Endodermal cell (in vitro differentiated cells): ENCODE data around the gene CYP51A1. TPM values are rescaled to one million over a fixed set of nuclear protein-coding genes. Genes with fewer than 3 reads are reported as not detected.
"Not testable (repeated sequence)": the region's sequence is repeated elsewhere in the genome, so short reads cannot be mapped to it uniquely, and the experiment has no call there.

ENCODE experiments used
- DNase-seq: peaks from one replicate; pipeline ENCODE4 v3.0.0-alpha.2; 2017
- H3K27ac ChIP-seq: 2 replicates; pipeline ENCODE4 v1.5.1; 2013; ENCODE audit warnings: mild to moderate bottlenecking, low read depth, low read length, moderate library complexity
- H3K27me3 ChIP-seq: 2 replicates; pipeline ENCODE4 v1.6.1; 2013; ENCODE audit warnings: mild to moderate bottlenecking, low read length, moderate library complexity; ENCODE audit not compliant: insufficient read depth, control insufficient read depth, poor library complexity, severe bottlenecking
- H3K36me3 ChIP-seq: 2 replicates; pipeline ENCODE4 v1.7.0; 2013; ENCODE audit warnings: mild to moderate bottlenecking, low read length, moderate library complexity; ENCODE audit not compliant: control insufficient read depth, insufficient read depth
- H3K4me1 ChIP-seq: one replicate; pipeline ENCODE4 v1.7.0; 2013; ENCODE audit warnings: low read length; ENCODE audit not compliant: control insufficient read depth, insufficient read depth
- H3K4me3 ChIP-seq: 2 replicates; pipeline ENCODE4 v1.5.1; 2013; ENCODE audit warnings: mild to moderate bottlenecking, low read length, moderate library complexity
- H3K9ac ChIP-seq: 2 replicates; pipeline ENCODE4 v1.6.1; 2013; ENCODE audit warnings: mild to moderate bottlenecking, low read length, moderate library complexity; ENCODE audit not compliant: poor library complexity, severe bottlenecking; ENCODE audit errors: extremely low read depth
- H3K9me3 ChIP-seq: 2 replicates; pipeline ENCODE4 v1.6.1; 2013; ENCODE audit warnings: mild to moderate bottlenecking, low read length, moderate library complexity; ENCODE audit not compliant: control insufficient read depth
- H3K27ac Mint-ChIP-seq: 2 replicates; pipeline ENCODE4 v1.8.0; 2020; ENCODE audit warnings: mixed read lengths
- H3K27me3 Mint-ChIP-seq: 2 replicates; pipeline ENCODE4 v1.8.0; 2021; ENCODE audit warnings: mild to moderate bottlenecking, mixed read lengths; ENCODE audit not compliant: insufficient read depth
- H3K36me3 Mint-ChIP-seq: 2 replicates; pipeline ENCODE4 v1.8.0; 2020; ENCODE audit warnings: low read depth, mixed read lengths
- H3K4me1 Mint-ChIP-seq: 2 replicates; pipeline ENCODE4 v1.8.0; 2020; ENCODE audit warnings: mixed read lengths
- H3K4me3 Mint-ChIP-seq: 2 replicates; pipeline ENCODE4 v1.8.0; 2020; ENCODE audit warnings: mild to moderate bottlenecking, moderate library complexity, mixed read lengths
- H3K9me3 Mint-ChIP-seq: 2 replicates; pipeline ENCODE4 v1.8.0; 2020; ENCODE audit warnings: mild to moderate bottlenecking, mixed read lengths
- CTCF ChIP-seq: fragments of 200-600 bp; sonication (generic); conservative IDR thresholded peaks from 2 replicates; pipeline ENCODE4 v1.5.0; 2021; ENCODE audit warnings: antibody characterized with exemption, mild to moderate bottlenecking
- WGBS, 2 experiments: methylation state at CpG; one replicate each; pipeline versions ENCODE4 v1.1.5 to v1.1.7; 2013; ENCODE audit warnings: missing lambda C conversion rate in 2 of 2, mixed read lengths in 1 of 2; ENCODE audit not compliant: insufficient coverage in 1 of 2, insufficient read length in 1 of 2; 5-methylcytosine and 5-hydroxymethylcytosine counted together
- total RNA-seq, 2 donors: library from RNA; stranded (reverse); fragmentation: NEBNext Ultra II Directional in 1 of 2; extraction: Animal tissue kit (Norgen Biotek cat#: 25700) in 1 of 2; gene quantifications; 2 replicates in 1 of 2; 3 replicates in 1 of 2; pipeline ENCODE4 v1.2.1, GENCODE V29; 2021

CYP51A1 gene
- total RNA-seq, 2 donors from 2014 or later = 49.5 to 72.9 TPM

GRCh38 chr7:92177362-92177761 is 43.1 kb upstream of the CYP51A1 start:
- H3K4me1 ChIP-seq = no peaks in the 10 kb centered on the region
- DNase-seq = no peak
- H3K27me3 ChIP-seq = no peaks in the 10 kb centered on the region
- H3K9me3 Mint-ChIP-seq = peaks cover 5% of the 10 kb centered on the region
- no peak for TF ChIP-seq CTCF
- H3K27ac Mint-ChIP-seq = no peak overlapping the region
- no peak overlapping the region for H3K4me3 ChIP-seq
- no peaks in the 10 kb centered on the region for H3K36me3 ChIP-seq
- peaks cover 19% of the 10 kb centered on the region for H3K27me3 Mint-ChIP-seq
- no peak overlapping the region for H3K4me3 Mint-ChIP-seq
- H3K9ac ChIP-seq = no peak overlapping the region
- H3K4me1 Mint-ChIP-seq = peaks cover 6% of the 10 kb centered on the region
- H3K9me3 ChIP-seq = no peaks in the 10 kb centered on the region
- no peaks in the 10 kb centered on the region for H3K36me3 Mint-ChIP-seq
- H3K27ac ChIP-seq = no peak overlapping the region

GRCh38 chr7:92169529-92169928 is 35.3 kb upstream of the CYP51A1 start:
- H3K36me3 Mint-ChIP-seq, DNase-seq, H3K27me3 ChIP-seq, H3K4me1 ChIP-seq, H3K4me3 ChIP-seq, H3K27me3 Mint-ChIP-seq, H3K9me3 ChIP-seq, H3K27ac ChIP-seq, H3K36me3 ChIP-seq, H3K4me1 Mint-ChIP-seq, H3K9me3 Mint-ChIP-seq, H3K27ac Mint-ChIP-seq, H3K4me3 Mint-ChIP-seq, H3K9ac ChIP-seq: not testable (repeated sequence)
- 88 to 95% methylated on average over 2 of the region's 2 CpGs for WGBS, 2 experiments

- no peaks in the 10 kb centered on the region for H3K27me3 Mint-ChIP-seq
- no peaks in the 10 kb centered on the region for H3K4me1 Mint-ChIP-seq
- WGBS, 2 experiments = 78 to 91% methylated on average over 1 of the region's 1 CpG
- no peak for DNase-seq
- TF ChIP-seq CTCF = no peak
- Histone ChIP-seq H3K9ac (no peak overlapping the region), H3K36me3 (no peaks in the 10 kb centered on the region), H3K4me3 (no peak overlapping the region), H3K4me1 (no peaks in the 10 kb centered on the region), H3K27ac (no peak overlapping the region), H3K9me3 (no peaks in the 10 kb centered on the region), H3K27me3 (no peaks in the 10 kb centered on the region)
- no peak overlapping the region for H3K27ac Mint-ChIP-seq
- H3K9me3 Mint-ChIP-seq = no peaks in the 10 kb centered on the region
- H3K4me3 Mint-ChIP-seq = no peak overlapping the region
- no peaks in the 10 kb centered on the region for H3K36me3 Mint-ChIP-seq
These were observed 27.0 kb upstream of the CYP51A1 start for GRCh38 chr7:92161271-92161670.
